Measurements from ENCODE around the gene SLC11A2. TPM values are rescaled to one million over a fixed set of nuclear protein-coding genes. Genes with fewer than 3 reads are reported as not detected.
"Not testable (repeated sequence)": the region's sequence is repeated elsewhere in the genome, so short reads cannot be mapped to it uniquely, and the experiment has no call there.

The SLC11A2 gene
- total and polyA plus RNA-seq, 12 donors: 10.7 to 31.3 (median 21.5) TPM

DNA sequence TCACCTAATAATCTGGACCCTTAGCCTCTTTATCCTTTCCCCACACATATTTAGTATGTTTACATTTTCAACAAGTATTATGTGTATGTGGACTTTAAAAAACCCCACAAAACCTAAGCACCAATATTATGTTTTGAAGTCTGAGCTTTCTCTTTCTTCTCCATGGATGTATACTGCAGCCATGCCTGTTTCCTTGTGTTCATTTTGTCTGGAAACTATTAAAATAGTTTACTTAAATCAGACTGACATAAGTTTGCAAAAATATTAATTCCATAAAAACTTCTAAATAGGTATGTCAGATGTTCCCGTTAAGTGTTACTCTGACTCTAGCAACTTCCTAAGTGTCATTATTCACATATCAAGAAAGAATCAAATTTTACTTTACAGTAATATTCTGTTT lies 70.9 kb downstream of the SLC11A2 start:
- H3K4me3 ChIP-seq: no peak overlapping the region
- no peak for DNase-seq
- H3K9me3 ChIP-seq: no peaks in the 10 kb centered on the region
- no peaks in the 10 kb centered on the region for H3K4me1 ChIP-seq
- 90 to 92% methylated on average over 1 of the region's 1 CpG for WGBS, 2 donors
- TF ChIP-seq, protein P1, sequence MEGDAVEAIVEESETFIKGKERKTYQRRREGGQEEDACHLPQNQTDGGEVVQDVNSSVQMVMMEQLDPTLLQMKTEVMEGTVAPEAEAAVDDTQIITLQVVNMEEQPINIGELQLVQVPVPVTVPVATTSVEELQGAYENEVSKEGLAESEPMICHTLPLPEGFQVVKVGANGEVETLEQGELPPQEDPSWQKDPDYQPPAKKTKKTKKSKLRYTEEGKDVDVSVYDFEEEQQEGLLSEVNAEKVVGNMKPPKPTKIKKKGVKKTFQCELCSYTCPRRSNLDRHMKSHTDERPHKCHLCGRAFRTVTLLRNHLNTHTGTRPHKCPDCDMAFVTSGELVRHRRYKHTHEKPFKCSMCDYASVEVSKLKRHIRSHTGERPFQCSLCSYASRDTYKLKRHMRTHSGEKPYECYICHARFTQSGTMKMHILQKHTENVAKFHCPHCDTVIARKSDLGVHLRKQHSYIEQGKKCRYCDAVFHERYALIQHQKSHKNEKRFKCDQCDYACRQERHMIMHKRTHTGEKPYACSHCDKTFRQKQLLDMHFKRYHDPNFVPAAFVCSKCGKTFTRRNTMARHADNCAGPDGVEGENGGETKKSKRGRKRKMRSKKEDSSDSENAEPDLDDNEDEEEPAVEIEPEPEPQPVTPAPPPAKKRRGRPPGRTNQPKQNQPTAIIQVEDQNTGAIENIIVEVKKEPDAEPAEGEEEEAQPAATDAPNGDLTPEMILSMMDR (IDR thresholded peaks at IDR 0.05): no peak
- ATAC-seq: no peak
- intact Hi-C loops (cut with DNase I): no loop called here
- no peaks in the 10 kb centered on the region for H3K36me3 ChIP-seq
- no peaks in the 10 kb centered on the region for H3K27me3 ChIP-seq
- no peak overlapping the region for H3K27ac ChIP-seq

DNA sequence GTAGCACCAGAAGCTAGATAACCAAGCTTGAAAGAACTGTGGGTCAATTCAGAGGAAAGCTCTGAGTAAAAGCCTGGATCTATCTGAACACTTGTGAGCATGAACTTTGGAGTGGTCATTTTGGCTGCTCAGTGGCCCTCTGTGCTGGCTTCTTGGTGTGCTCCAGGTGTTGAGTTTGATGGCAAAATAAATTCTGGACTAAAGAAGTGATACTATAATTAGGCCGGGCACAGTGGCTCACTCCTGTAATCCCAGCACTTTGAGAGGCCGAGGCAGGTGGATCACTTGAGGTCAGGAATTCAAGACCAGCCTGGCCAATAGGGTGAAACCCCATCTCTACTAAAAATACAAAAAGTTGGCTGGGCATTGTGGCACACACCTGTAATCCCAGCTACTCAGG lies 71.4 kb downstream of the SLC11A2 start:
- DNase-seq; H3K9me3 ChIP-seq; H3K4me1 ChIP-seq; intact Hi-C loops (cut with DNase I); H3K36me3 ChIP-seq; ATAC-seq; H3K4me3 ChIP-seq; H3K27ac ChIP-seq; H3K27me3 ChIP-seq: not testable (repeated sequence)
- 78 to 83% methylated on average over 2 of the region's 2 CpGs for whole genome bisulfite sequencing, 2 donors

DNA sequence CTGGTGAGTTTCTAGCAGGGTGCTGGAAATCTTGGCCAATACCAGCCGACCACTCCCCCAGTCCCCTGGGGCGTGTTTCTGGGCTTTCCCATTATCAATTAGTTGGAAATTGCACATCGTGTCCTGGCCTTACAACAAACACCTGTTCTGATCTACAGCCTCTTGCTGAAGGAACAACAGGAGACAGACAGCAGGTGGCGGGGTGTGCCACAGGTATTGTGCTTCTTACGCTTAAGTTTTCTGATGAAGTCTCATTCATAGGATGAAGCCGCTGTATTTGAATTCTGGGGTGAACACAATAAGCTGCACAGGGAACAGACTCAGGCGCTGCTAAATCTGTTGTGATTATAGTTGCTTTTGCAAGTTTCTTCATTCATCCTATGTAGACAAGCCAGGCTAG lies 73.1 kb downstream of the SLC11A2 start:
- ATAC-seq: no peak
- H3K27ac ChIP-seq: no peak overlapping the region
- TF ChIP-seq, protein P1 (IDR thresholded peaks at IDR 0.05): no peak
- no peaks in the 10 kb centered on the region for H3K27me3 ChIP-seq
- H3K9me3 ChIP-seq: no peaks in the 10 kb centered on the region
- WGBS, 2 donors: 87 to 88% methylated on average over 7 of the region's 7 CpGs
- intact Hi-C loops (cut with DNase I): no loop called here
- no peak overlapping the region for H3K4me3 ChIP-seq
- H3K4me1 ChIP-seq: peaks cover 0 to 4% (median 0%) of the 10 kb centered on the region in 9 donors
- H3K36me3 ChIP-seq: no peaks in the 10 kb centered on the region
- no peak for DNase-seq

DNA sequence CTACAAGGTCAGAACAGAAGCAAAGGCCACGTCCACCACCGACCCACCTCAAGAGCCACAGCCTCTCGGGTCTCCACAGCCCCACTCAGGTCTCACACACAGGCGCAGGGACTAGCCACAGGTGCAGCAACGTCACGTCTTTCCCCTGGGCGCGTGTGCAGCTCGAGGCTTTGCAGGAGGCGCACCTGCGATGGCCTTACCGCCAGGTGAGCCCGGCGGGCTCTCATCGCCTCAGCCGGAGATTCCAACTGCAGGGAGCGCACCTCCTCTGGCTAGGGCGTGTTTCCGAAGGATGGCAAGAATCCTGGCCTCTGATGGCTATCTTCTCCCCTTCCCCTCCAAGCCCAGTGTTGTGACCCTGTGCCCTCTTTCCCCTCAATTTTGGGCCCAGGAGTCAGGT lies 73.7 kb downstream of the SLC11A2 start, which contains the start of gene HIGD1C:
Gene HIGD1C, plus strand, starts transcription at position 35 of the 400 bp plus-strand sequence. CDS start 1,455 bp downstream, outside the sequence.
- ATAC-seq: no peak
- intact Hi-C loops (cut with DNase I): no loop called here

DNA sequence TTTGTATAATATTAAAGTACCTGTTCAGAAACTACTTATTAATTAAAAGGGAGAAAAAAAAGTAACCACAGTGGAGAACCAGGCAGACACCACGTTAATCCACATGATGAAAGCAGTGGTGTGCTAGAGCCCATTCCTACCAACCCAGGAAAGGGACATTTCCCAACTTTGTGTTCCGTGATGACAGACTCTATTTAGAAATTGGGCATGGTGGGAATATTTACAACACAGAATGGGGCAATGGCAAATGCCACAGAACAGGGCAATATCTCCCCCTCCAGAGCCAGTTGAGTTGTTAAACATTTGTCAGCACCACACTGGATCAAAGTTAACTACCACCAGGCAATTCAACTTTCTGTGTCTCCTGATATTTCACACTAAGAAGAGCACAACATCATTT lies 75.1 kb downstream of the SLC11A2 start:
- no peaks in the 10 kb centered on the region for H3K9me3 ChIP-seq
- H3K36me3 ChIP-seq: no peaks in the 10 kb centered on the region
- TF ChIP-seq, protein P1 (IDR thresholded peaks at IDR 0.05): no peak
- DNase-seq (no peak), ATAC-seq (peak in 1 of 8 donors; percentile 15)
- peaks cover 0 to 5% (median 0%) of the 10 kb centered on the region in 9 donors for H3K4me1 ChIP-seq
- H3K4me3 ChIP-seq: no peak overlapping the region
- no peaks in the 10 kb centered on the region for H3K27me3 ChIP-seq
- intact Hi-C loops (cut with DNase I): no loop called here
- H3K27ac ChIP-seq: no peak overlapping the region
- 86 to 95% methylated on average over 2 of the region's 2 CpGs for WGBS, 2 donors

More for the DNA sequence above, 73.7 kb downstream of the SLC11A2 start, which contains the start of gene HIGD1C:
- Histone ChIP-seq H3K4me3 (no peak within 1 kb of the TSS), H3K27ac (no peak within 1 kb of the TSS), H3K9me3 (no peaks in the 10 kb centered on the region), H3K4me1 (peaks cover 0 to 5% (median 0%) of the 10 kb centered on the region in 9 donors), H3K36me3 (no peaks in the 10 kb centered on the region), H3K27me3 (no peaks in the 10 kb centered on the region)
- TF ChIP-seq, protein P1 (IDR thresholded peaks at IDR 0.05): no peak
- no peak for DNase-seq
- 96% methylated on average over 19 of the region's 19 CpGs for WGBS, 2 donors
